ENCODE results near the gene HDGF. TPM values are rescaled to one million over a fixed set of nuclear protein-coding genes. Genes with fewer than 3 reads are reported as not detected.

Gene HDGF
- total RNA-seq, 2 donors from 2014 or later: 93.5 to 118 TPM

- H3K36me3 ChIP-seq: no peaks in the 10 kb centered on the region
- peak; percentile 79 for TF ChIP-seq CTCF (IDR thresholded peaks at IDR 0.05)
- H3K4me1 ChIP-seq (ENCODE audit: control insufficient read depth in 1 of 2, low read depth in 2 of 2): peaks cover 28 to 41% of the 10 kb centered on the region in 2 donors
- H3K9me3 ChIP-seq: no peaks in the 10 kb centered on the region
- peak overlapping the region; percentile 74 for H3K4me3 ChIP-seq
- ATAC-seq (ENCODE audit: insufficient number of reproducible peaks, low FRiP score, low read depth) (no peak), DNase-seq (ENCODE audit: low spot score) (peak; percentile 28)
- H3K27me3 ChIP-seq (replicated peaks; ENCODE audit: insufficient read depth): no peaks in the 10 kb centered on the region
- peak overlapping the region; percentile 64 to 69 for H3K27ac ChIP-seq
Observed at GRCh38 chr1:156705918-156706656, 45.4 kb downstream of the HDGF start.

GRCh38 chr1:156705321-156705917 lies 46.1 kb downstream of the HDGF start, which contains the start of gene CRABP2:
TSS of gene CRABP2 (minus strand) at chr1:156705583. CDS start at chr1:156705446, 137 bp downstream.
- Histone ChIP-seq H3K4me1 (ENCODE audit: control insufficient read depth in 1 of 2, low read depth in 2 of 2) (peaks cover 28 to 39% of the 10 kb centered on the region in 2 donors), H3K27ac (peak within 1 kb of the TSS; percentile 64 to 69), H3K36me3 (no peaks in the 10 kb centered on the region), H3K4me3 (peak within 1 kb of the TSS; percentile 74), H3K9me3 (no peaks in the 10 kb centered on the region), H3K27me3 (replicated peaks; ENCODE audit: insufficient read depth) (no peaks in the 10 kb centered on the region)
- DNase-seq (ENCODE audit: low spot score) (no peak), ATAC-seq (ENCODE audit: insufficient number of reproducible peaks, low FRiP score, low read depth) (peak; percentile 3)
- TF ChIP-seq CTCF (IDR thresholded peaks at IDR 0.05): no peak

- no peak overlapping the region for H3K27ac ChIP-seq
- H3K4me3 ChIP-seq: peak overlapping the region; percentile 74
- peak; percentile 29 for ATAC-seq (ENCODE audit: insufficient number of reproducible peaks, low FRiP score, low read depth)
- H3K27me3 ChIP-seq (replicated peaks; ENCODE audit: insufficient read depth): no peaks in the 10 kb centered on the region
- H3K36me3 ChIP-seq: no peaks in the 10 kb centered on the region
- peak; percentile 58 for DNase-seq (ENCODE audit: low spot score)
- peaks cover 28 to 34% of the 10 kb centered on the region in 2 donors for H3K4me1 ChIP-seq (ENCODE audit: control insufficient read depth in 1 of 2, low read depth in 2 of 2)
- no peak for TF ChIP-seq CTCF (IDR thresholded peaks at IDR 0.05)
- H3K9me3 ChIP-seq: no peaks in the 10 kb centered on the region
Observed at GRCh38 chr1:156704930-156705320, 46.5 kb downstream of the HDGF start.

- TF ChIP-seq CTCF (IDR thresholded peaks at IDR 0.05): no peak
- Histone ChIP-seq H3K4me1 (ENCODE audit: control insufficient read depth in 1 of 2, low read depth in 2 of 2) (peaks cover 24 to 28% of the 10 kb centered on the region in 2 donors), H3K36me3 (no peaks in the 10 kb centered on the region), H3K27ac (no peak overlapping the region), H3K9me3 (no peaks in the 10 kb centered on the region), H3K4me3 (peak overlapping the region; percentile 74), H3K27me3 (replicated peaks; ENCODE audit: insufficient read depth) (no peaks in the 10 kb centered on the region)
- DNase-seq (ENCODE audit: low spot score) (no peak), ATAC-seq (ENCODE audit: insufficient number of reproducible peaks, low FRiP score, low read depth) (no peak)
Observed at GRCh38 chr1:156704166-156704711, 47.2 kb downstream of the HDGF start.

- Histone ChIP-seq H3K27ac (no peak overlapping the region), H3K4me3 (no peak overlapping the region), H3K36me3 (no peaks in the 10 kb centered on the region), H3K4me1 (ENCODE audit: control insufficient read depth in 1 of 2, low read depth in 2 of 2) (peaks cover 24 to 27% of the 10 kb centered on the region in 2 donors), H3K9me3 (no peaks in the 10 kb centered on the region), H3K27me3 (replicated peaks; ENCODE audit: insufficient read depth) (no peaks in the 10 kb centered on the region)
- ATAC-seq (ENCODE audit: insufficient number of reproducible peaks, low FRiP score, low read depth) (no peak), DNase-seq (ENCODE audit: low spot score) (no peak)
- no peak for TF ChIP-seq CTCF (IDR thresholded peaks at IDR 0.05)
Observed at GRCh38 chr1:156703741-156704140, 47.7 kb downstream of the HDGF start.
